Globus pallidus (tissue), 1 donor: ENCODE measurements around the gene PLA2G2A.

Experiments used
- DNase-seq: peaks from one replicate; pipeline ENCODE4 v3.0.0-alpha.2; 2015; ENCODE audit warnings: low spot score

PLA2G2A gene

DNA sequence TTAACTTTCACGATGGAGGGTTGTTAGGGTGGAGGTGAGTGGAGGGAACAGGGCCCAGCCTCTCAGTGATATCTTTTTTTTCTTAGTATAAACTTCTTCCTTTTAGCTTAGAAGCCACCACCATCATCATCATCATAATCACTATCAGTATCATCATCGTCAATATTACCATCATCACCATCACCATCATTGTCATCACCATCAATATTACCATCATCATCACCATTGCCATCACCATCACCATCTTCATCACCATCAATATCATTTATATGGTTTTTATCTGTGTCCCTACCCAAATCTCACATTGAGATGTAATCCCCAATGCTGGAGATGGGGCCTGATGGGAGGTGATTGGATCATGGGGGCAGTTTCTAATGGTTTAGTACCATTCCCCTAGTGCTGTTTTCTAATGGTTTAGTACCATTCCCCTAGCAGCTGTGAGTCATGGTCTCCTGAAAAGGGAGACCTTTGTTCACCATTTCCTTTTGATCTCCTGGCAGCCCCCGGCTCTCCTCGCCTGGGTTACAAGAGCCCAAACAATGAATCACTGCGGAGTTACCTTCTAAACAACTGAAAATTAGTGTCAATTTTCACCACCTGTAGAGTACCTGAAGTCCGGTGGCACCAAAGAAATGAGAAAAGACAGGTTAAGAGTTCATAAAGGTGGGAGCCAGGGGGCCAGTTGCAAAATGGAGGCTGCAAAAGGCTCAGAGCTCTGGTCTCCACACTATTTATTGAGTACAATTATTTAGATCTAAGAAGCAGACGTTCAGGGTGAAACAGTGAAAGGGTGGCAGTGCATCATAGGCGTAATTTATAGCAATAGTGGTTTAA lies 52.9 kb downstream of the PLA2G2A start:
- DNase-seq = no peak
